Dedifferentiated amniotic fluid mesenchymal stem cell (primary cell): ENCODE measurements around the gene DNAH14.
"Not testable (repeated sequence)": the region's sequence is repeated elsewhere in the genome, so short reads cannot be mapped to it uniquely, and the experiment has no call there.

Experiments
- DNase-seq: peaks from one replicate; pipeline ENCODE4 v3.0.0-alpha.2; 2016; ENCODE audit errors: extremely low spot score

Gene DNAH14

GRCh38 chr1:224929335-224930237 lies at the start of gene DNAH14:
Gene DNAH14, plus strand, starts transcription at chr1:224929675. Its CDS starts 23,028 bp downstream, at chr1:224952703.
- DNase-seq, result peak; percentile 26

DNA sequence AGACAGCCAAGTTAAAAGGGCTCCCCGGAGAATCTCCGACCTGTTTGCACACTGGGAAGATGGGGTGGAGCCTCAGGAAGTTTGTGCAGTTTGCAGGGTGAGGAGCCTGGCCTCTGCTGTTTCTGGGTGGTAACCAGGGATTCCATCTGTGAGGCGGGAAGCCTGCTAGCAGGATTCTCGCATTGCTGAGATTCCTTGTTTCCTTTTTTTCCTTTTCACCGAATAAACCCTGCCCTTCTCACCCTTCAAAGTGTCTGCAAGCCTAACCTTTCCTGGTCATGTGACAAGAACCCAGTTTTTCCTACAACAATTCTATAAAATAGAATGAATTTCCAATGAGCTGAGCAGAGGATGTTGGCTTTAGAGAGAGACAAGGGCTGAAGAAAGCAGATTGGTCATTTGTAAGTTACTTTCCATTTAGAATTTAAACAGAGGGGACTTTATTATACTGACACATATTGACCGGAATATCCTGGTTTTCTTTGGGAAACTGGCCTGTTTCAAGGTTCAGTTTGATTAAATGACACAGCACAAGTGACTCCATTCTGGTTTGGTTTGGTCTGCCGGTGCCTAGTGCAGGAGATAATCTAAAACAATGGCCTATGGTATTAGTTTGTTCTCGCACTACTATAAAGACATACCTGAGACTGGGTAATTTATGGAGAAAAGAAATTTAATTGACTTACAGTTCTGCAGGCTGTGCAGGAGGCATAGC lies 48.7 kb upstream of the DNAH14 start:
- DNase-seq, result no peak

DNA sequence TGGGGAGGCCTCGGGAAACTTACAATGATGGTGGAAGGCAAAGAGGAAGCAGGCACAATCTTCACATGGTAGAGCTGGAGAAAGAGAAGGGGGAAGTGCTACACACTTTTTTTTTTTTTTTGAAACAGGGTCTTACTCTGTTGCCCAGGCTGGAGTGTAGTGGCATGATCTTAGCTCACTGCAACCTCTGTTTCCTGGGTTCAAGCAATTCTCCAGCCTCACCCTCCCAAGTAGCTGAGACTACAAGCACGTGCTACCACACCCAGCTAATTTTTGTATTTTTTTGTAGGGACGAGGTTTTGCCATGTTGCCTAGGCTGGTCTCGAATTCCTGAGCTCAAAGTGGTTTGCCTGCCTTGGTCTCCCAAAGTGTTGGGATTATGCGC lies 48.2 kb upstream of the DNAH14 start:
- not testable (repeated sequence) for DNase-seq

DNA sequence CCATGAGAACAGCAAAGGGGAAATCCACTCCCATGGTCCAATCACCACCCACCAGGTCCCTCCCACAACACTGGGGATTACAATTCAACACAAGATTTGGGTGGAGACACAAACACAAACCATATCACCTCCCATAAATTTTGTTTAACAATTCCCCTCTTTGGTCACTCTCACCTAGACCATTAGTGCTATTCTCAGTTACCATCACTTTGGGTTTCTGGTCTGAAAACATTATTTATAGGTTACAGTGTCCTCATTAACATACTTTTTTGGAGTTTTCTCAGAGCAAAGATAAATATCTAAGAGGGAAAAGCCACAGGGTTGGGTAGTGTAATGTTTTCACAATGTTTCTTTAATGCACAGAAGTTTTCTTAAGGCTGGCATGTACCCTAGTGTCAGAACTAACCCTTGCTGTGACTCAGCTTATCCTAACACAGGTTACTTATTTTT lies 47.7 kb upstream of the DNAH14 start:
- DNase-seq, result no peak

- DNase-seq, result no peak
Measured at GRCh38 chr1:224882264-224882663, 47.2 kb upstream of the DNAH14 start.

DNA sequence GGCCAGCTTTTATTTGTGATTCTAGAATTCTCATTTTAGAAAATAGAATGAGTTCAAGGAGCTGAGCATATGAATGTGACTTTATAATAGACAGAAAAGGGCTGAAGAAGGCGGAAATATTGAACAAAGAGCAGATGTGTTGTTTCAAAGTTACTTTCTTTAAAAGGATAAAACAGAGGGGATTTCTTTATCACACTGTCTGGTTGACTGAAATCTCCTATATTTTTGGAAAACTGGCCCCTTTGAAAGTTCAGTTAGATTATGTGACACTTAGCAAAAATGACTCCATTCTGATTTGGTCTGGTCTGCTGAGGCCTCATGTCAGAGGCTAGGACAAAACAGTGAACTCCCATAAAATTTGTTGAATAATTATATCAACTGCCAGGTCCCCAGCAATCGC lies 46.4 kb upstream of the DNAH14 start:
- DNase-seq, result no peak

DNA sequence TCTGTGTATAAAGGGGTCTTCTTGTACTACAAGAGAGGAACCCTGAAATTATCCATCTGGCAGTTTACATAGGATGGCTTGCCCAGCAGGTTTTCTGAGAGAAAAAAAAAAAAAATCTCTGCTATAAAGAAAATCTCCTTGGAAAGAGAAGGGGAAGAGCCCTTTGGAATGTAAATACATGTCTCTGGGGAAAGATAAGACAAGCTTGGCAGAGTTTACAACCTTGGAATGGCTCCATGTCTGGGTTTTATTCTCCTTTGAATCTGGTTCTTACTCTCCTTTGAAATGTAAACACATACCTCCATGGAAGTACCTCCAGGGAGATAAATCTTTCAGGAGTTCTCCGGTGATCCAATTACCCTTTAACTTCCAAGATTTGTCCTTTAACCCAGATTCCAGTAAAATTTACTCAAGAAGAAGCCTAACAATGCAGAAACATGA lies 45.1 kb upstream of the DNAH14 start:
- no peak for DNase-seq

DNA sequence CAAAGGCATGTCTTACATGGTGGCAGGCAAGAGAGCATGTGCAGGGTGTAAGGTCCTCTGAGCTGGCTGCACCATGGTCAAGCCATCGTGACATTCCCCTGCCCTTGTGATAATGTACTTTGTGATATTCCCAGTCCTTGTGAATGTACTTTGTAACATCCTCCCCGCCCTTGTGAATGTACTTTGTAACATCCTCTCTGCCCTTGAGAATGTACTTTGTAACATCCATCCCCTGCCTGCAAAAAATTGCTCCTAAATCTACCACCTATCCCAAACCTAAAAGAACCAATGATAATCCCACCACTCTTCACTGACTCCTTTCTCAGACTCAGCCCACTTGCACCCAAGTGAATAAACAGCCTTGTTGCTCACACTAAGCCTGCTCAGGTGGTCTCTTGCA lies 44.1 kb upstream of the DNAH14 start:
- DNase-seq, result not testable (repeated sequence)

DNA sequence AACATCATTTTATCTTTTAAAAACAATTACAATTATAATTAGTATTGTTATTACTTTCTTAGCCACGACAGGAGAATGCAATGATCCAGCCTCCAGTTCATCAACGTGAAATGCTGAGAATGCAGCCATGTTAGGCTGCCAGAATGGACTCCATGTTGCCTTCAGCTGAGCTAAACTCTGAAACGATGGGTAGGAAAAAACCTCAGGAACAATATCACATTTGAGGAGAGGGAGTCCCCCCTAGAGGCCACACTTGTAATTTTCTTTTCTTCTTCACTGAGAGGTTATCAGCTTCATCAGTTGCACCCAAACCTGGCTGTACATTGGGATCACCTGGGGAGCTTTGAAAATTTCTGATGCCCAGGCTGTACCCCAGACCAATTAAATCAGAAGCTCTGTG lies 34.6 kb upstream of the DNAH14 start:
- no peak for DNase-seq

DNA sequence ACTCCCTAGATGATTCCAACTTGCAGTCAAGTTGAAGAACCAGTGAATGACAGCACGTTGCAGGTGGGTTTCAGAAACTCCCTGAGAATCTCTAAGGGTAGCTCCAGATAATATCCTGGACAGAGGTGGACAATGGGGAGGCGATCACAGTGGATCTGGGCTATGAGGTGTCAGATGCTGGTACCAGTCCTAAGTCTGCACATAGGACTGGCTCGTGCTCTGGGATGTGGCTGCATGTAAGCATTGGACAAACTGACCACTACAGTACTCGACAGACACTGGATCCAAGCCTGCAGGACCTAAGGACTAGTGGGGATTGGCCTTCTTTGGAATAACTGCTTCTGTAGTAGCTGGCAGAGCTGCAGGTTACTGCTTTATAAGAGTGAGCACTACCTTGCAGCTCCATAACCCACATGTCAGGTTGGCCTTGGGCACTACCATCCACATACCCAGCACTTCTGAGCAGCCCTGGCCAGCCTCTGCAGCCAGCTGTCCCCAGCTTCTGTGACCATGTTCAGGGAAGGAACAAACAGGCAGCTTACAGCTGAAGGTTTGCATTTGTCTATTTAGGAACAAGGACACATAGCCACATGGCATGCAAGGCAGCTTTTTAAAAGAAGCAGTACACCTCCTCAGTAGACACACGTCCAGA lies 33.2 kb upstream of the DNAH14 start:
- no peak for DNase-seq

- no peak for DNase-seq
Measured at GRCh38 chr1:224897529-224898327, 31.7 kb upstream of the DNAH14 start.

GRCh38 chr1:224898937-224899336 lies 30.5 kb upstream of the DNAH14 start:
- no peak for DNase-seq

GRCh38 chr1:224900062-224900630 lies 29.3 kb upstream of the DNAH14 start:
- no peak for DNase-seq

DNA sequence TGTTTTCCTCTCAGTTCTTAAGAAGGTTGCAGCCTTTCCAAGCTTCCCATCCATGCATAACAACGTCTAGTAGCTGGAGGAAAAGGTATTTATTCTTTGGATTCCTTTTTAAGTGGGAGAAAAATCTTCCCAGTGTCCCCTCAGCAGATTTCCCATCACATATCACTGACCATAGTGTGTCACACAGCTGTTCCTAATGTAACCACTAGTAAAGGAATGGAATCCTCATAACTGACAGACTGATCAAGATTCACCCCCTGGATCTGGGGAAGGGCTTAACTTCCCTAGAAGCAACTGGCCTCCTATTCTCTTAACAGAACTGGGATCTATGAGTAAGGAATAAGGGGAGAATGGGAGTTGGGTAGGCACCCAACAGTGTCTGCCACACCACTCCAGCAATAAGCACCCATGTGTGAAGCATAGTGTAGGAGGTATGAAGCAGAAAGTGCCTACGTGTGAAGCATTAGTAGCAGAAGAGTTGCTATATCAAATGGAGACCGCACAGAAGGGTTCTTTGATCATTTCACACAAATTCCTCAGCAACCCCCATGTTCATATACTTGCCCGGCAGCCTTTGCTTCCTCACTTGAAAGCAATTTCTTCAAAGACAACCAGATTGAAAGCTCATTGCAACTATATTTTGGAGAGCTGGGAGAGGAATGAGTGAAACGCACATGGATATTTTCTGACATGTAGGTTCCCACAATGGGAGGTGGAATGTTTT lies 28.2 kb upstream of the DNAH14 start:
- DNase-seq, result no peak

- DNase-seq, result no peak
Measured at GRCh38 chr1:224903955-224904354, 25.5 kb upstream of the DNAH14 start.

DNA sequence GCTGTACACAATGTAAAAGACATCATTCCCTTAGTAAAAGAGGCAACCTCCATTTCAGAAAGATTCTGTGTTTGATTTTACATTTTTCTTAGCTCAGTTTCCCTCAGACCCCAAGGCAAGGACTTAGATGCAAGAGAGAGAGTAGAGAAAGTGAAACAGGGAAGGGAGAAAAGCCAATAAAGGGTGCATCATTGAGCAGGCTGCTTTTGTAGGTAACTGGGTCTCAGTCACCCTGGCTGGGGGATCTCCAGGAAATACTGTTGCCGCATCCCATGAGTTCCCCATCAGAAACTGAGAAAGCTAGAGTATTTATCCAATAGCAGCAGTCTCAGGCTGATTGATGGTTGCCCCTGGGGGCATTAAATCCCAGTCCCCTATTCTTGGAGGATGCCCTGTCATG lies 23.1 kb upstream of the DNAH14 start:
- DNase-seq, result no peak

GRCh38 chr1:224911217-224911616 lies 18.3 kb upstream of the DNAH14 start:
- DNase-seq, result no peak

GRCh38 chr1:224914292-224914900 lies 15.1 kb upstream of the DNAH14 start:
- no peak for DNase-seq

DNA sequence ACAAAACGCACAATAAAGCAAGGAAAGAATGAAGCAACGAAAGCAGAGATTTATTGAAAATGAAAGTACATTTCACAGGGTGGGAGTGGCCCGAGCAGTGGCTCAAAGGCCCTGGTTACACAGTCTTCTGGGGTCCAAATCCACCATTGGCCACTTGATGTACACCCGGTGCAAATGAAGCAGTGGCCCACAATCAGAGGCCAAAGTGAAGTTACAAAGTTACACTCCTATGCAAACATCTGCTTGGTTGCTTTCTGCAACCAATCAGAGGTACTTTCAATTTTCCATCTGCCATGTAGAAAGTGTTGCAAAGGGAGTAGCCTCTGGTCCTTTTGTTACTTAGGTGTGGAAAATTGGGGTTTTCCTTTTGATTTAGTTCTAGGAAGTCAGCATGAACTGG lies 10.0 kb upstream of the DNAH14 start:
- no peak for DNase-seq

DNA sequence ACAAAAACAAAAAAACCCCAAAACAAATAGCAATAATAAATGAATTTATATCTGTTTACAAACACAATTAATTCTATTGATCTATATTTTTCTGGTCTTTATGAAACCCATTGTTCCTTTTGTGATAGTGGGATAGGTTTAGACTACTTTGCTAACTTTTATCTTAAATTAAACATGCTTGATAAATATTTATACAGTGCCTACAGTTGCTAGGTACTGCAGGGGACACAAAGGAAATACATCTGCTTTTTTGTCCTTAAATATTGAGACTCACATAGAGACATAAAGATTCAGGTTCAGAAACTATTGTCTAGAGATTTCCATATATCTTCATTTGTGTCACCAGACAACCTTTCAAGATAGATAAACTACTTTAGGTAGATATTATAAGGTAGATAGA lies 8.5 kb upstream of the DNAH14 start:
- no peak for DNase-seq
